GM03348 (cell line): ENCODE measurements around the gene VIT.

Experiments
- DNase-seq: peaks from one replicate; pipeline ENCODE4 v3.0.0; 2012; ENCODE audit warnings: low spot score

Gene VIT

GRCh38 chr2:36859366-36859792 is 162.9 kb downstream of the VIT start:
- DNase-seq: no peak

- no peak for DNase-seq
Observed at GRCh38 chr2:36861896-36862295, 165.4 kb downstream of the VIT start.
